PC-9 (cell line): ENCODE data around the gene PEX26.

ENCODE experiments used
- EZH2 ChIP-seq: fragments of 200-600 bp; sonication (generic); IDR thresholded peaks from 2 replicates; pipeline ENCODE4 v1.8.0; 2017; ENCODE audit warnings: antibody characterized with exemption, low read depth
- TF ChIP-seq, protein P1 (sequence below): fragments of 200-600 bp; sonication (generic); conservative IDR thresholded peaks from 2 replicates; pipeline ENCODE4 v1.6.1; 2017; ENCODE audit warnings: mixed run types, antibody characterized with exemption, mild to moderate bottlenecking, moderate library complexity

DNA sequence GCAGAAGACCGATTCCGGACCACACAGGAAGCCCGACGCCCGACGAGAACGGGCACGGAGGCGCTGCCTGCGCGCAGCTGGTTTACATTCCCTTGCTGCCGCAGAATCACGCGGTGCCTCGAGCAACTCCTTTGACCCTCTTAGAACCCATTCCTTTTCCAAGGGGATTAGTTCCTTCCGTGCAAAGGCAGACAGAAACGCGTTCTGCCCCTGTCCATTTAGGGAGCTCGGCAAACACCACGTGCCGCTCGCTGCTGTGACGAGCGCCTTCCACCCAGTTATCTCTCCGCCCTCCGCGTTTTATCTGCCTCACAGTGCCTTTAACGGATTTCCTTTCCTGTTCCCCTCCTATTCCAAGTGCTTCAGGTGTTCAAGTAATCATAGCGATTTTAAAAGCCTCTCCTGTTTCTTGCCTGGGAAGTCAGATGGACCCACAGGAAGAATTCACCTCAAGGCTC is 29.3 kb upstream of the PEX26 start:
- TF ChIP-seq, protein P1, sequence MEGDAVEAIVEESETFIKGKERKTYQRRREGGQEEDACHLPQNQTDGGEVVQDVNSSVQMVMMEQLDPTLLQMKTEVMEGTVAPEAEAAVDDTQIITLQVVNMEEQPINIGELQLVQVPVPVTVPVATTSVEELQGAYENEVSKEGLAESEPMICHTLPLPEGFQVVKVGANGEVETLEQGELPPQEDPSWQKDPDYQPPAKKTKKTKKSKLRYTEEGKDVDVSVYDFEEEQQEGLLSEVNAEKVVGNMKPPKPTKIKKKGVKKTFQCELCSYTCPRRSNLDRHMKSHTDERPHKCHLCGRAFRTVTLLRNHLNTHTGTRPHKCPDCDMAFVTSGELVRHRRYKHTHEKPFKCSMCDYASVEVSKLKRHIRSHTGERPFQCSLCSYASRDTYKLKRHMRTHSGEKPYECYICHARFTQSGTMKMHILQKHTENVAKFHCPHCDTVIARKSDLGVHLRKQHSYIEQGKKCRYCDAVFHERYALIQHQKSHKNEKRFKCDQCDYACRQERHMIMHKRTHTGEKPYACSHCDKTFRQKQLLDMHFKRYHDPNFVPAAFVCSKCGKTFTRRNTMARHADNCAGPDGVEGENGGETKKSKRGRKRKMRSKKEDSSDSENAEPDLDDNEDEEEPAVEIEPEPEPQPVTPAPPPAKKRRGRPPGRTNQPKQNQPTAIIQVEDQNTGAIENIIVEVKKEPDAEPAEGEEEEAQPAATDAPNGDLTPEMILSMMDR, result no peak
- no peak for TF ChIP-seq EZH2
